C4-2B (cell line): ENCODE measurements around the gene CARMIL1.

ENCODE experiments used
- H3K27ac ChIP-seq: fragments of 450-650 bp; 2 replicates; pipeline ENCODE4 v1.5.1; 2017
- CTCF ChIP-seq: fragments of 450-650 bp; conservative IDR thresholded peaks from 2 replicates; pipeline ENCODE4 v1.5.1; 2017; ENCODE audit warnings: mild to moderate bottlenecking
- ZFX ChIP-seq: fragments of 450-650 bp; IDR thresholded peaks from 2 replicates; pipeline ENCODE4 v1.6.1; 2017

CARMIL1 gene

GRCh38 chr6:25535632-25536225 is 256.6 kb downstream of the CARMIL1 start:
- H3K27ac ChIP-seq = no peak overlapping the region
- no peak for TF ChIP-seq CTCF
- no peak for TF ChIP-seq ZFX

GRCh38 chr6:25536781-25537180 is 257.6 kb downstream of the CARMIL1 start:
- TF ChIP-seq CTCF (no peak), ZFX (no peak)
- H3K27ac ChIP-seq = no peak overlapping the region

- TF ChIP-seq CTCF (no peak), ZFX (no peak)
- H3K27ac ChIP-seq = no peak overlapping the region
Observed at GRCh38 chr6:25537349-25538018, 258.3 kb downstream of the CARMIL1 start.

- no peak for TF ChIP-seq ZFX
- no peak for TF ChIP-seq CTCF
- H3K27ac ChIP-seq = no peak overlapping the region
Observed at GRCh38 chr6:25541228-25541627, 262.1 kb downstream of the CARMIL1 start.

- TF ChIP-seq CTCF (no peak), ZFX (no peak)
- H3K27ac ChIP-seq = no peak overlapping the region
Observed at GRCh38 chr6:25542984-25543910, 264.1 kb downstream of the CARMIL1 start.

GRCh38 chr6:25544833-25545232 is 265.7 kb downstream of the CARMIL1 start:
- no peak overlapping the region for H3K27ac ChIP-seq
- no peak for TF ChIP-seq ZFX
- no peak for TF ChIP-seq CTCF

- no peak overlapping the region for H3K27ac ChIP-seq
- TF ChIP-seq CTCF (no peak), ZFX (no peak)
Observed at GRCh38 chr6:25547797-25548196, 268.6 kb downstream of the CARMIL1 start.
